HepG2 (cell line): ENCODE data around the gene DCAF6. TPM values are rescaled to one million over a fixed set of nuclear protein-coding genes. Genes with fewer than 3 reads are reported as not detected.

Source experiments
- ATAC-seq: fragments of 200-7000 bp; cut with Tn5 transposase; 3 replicates; pipeline ENCODE4 v1.9.1; 2020; ENCODE audit warnings: mild to moderate bottlenecking, moderate library complexity
- BruUV-seq: library from RNA; stranded (reverse); fragments of 400-500 nt; replicated peaks from 2 replicates; lab custom pipeline; 2021; lab: Mats Ljungman, UMichigan
- CTCF ChIA-PET: fragments of 300-600 bp; formaldehyde crosslinking; extraction: SDS; loops from one replicate; lab custom pipeline; 2021; ENCODE audit warnings: low total read pairs, inconsistent platforms, low intra/inter-chr PET ratio; lab: Yijun Ruan, JAX
- POLR2A ChIA-PET: fragments of 350-600 bp; sonication (Branson Sonifier 250); formaldehyde crosslinking; loops from one replicate; lab custom pipeline; 2020; ENCODE audit warnings: antibody characterized with exemption, inconsistent platforms; lab: Yijun Ruan, JAX
- DNase-seq: peaks from one replicate; pipeline ENCODE4 v3.0.0-alpha.2; 2015; ENCODE audit warnings: low spot score
- FAIRE-seq: peaks from 3 replicates; lab custom pipeline; 2011; peaks lifted over from hg19 to GRCh38; lab: Jason Lieb, UNC
- H2AFZ ChIP-seq: one replicate; pipeline ENCODE4 v1.6.1; 2011; ENCODE audit warnings: low read length, inconsistent platforms
- H3K27ac ChIP-seq: fragments of 300-600 bp; 3 replicates; pipeline ENCODE4 v1.8.0; 2011; ENCODE audit warnings: mixed run types, mild to moderate bottlenecking, mixed read lengths, low read length, inconsistent platforms; ENCODE audit not compliant: insufficient read depth; ENCODE audit errors: extremely low read length
- H3K27me3 ChIP-seq, 2 experiments: fragments of 200-600 bp in 1 of 2; 2 replicates in 1 of 2; 3 replicates in 1 of 2; pipeline versions ENCODE4 v1.6.0 to v1.8.0; 2011; ENCODE audit warnings: low read length in 2 of 2, mild to moderate bottlenecking in 2 of 2, moderate library complexity in 2 of 2, inconsistent platforms in 1 of 2; ENCODE audit not compliant: insufficient read depth in 2 of 2, control insufficient read depth in 1 of 2
- H3K36me3 ChIP-seq, 2 experiments: fragments of 200-600 bp in 1 of 2; replicated peaks in 1 of 2; 2 replicates in 1 of 2; 3 replicates in 1 of 2; pipeline versions ENCODE4 v1.5.1 to v1.8.0; 2011; ENCODE audit warnings: low read length in 2 of 2, inconsistent platforms in 1 of 2; ENCODE audit not compliant: insufficient read depth in 2 of 2, control insufficient read depth in 1 of 2
- H3K4me1 ChIP-seq: 2 replicates; pipeline ENCODE4 v1.5.1; 2012; ENCODE audit warnings: low read length, inconsistent platforms; ENCODE audit not compliant: insufficient read depth
- H3K4me2 ChIP-seq: 2 replicates; pipeline ENCODE4 v1.6.0; 2011; ENCODE audit warnings: low read depth, low read length, inconsistent platforms
- H3K4me3 ChIP-seq, 3 experiments: fragments of 200-600 bp in 1 of 3; sonication (generic), shearing (Covaris generic) in 1 of 3; replicated peaks in 1 of 3; 2 replicates each; pipeline ENCODE4 v1.5.1; 2011 to 2016; ENCODE audit warnings: low read length in 3 of 3, inconsistent platforms in 2 of 3, low read depth in 2 of 3, mild to moderate bottlenecking in 2 of 3, control low read depth in 1 of 3, mixed read lengths in 1 of 3; ENCODE audit not compliant: insufficient read depth in 1 of 3
- H3K79me2 ChIP-seq: one replicate; pipeline ENCODE4 v1.6.1; 2011; ENCODE audit warnings: low read length, inconsistent platforms; ENCODE audit not compliant: insufficient read depth
- H3K9ac ChIP-seq: 2 replicates; pipeline ENCODE4 v1.6.0; 2011; ENCODE audit warnings: mild to moderate bottlenecking, low read depth, low read length, inconsistent platforms; ENCODE audit not compliant: insufficient read depth
- H3K9me3 ChIP-seq: 2 replicates; pipeline ENCODE4 v1.5.1; 2012; ENCODE audit warnings: mild to moderate bottlenecking, low read length
- H4K20me1 ChIP-seq: 2 replicates; pipeline ENCODE4 v1.6.0; 2011; ENCODE audit warnings: inconsistent platforms, mild to moderate bottlenecking, low read length, moderate library complexity; ENCODE audit not compliant: insufficient read depth
- ATAD3A ChIP-seq: sonication (generic); formaldehyde crosslinking; IDR thresholded peaks from 2 replicates; pipeline ENCODE4 v1.4.0; 2020; ENCODE audit warnings: missing genetic modification reagents
- CERS6 ChIP-seq: sonication (generic); formaldehyde crosslinking; IDR thresholded peaks from 2 replicates; pipeline ENCODE4 v1.5.0; 2020; ENCODE audit warnings: missing genetic modification reagents
- EEA1 ChIP-seq: sonication (generic); formaldehyde crosslinking; IDR thresholded peaks from 2 replicates; pipeline ENCODE4 v1.5.1; 2020; ENCODE audit warnings: mild to moderate bottlenecking, missing genetic modification reagents, borderline replicate concordance
- HCFC1 ChIP-seq: fragments of 150-350 bp; IDR thresholded peaks from 2 replicates; pipeline ENCODE4 v1.6.1; 2014; ENCODE audit warnings: low read depth, low read length
- KLF16 ChIP-seq, 2 experiments: sonication (generic) in 1 of 2; formaldehyde crosslinking in 1 of 2; IDR thresholded peaks; 2 replicates each; pipeline versions ENCODE4 v1.6.1 to v1.8.0; 2016 to 2023; ENCODE audit warnings: missing genetic modification reagents in 2 of 2, missing compliant biosample characterization in 1 of 2
- PRDM10 ChIP-seq: sonication (generic); formaldehyde crosslinking; IDR thresholded peaks from 2 replicates; pipeline ENCODE4 v1.4.0; 2020; ENCODE audit warnings: low read depth, missing genetic modification reagents
- SMARCE1 ChIP-seq: fragments of 450-650 bp; IDR thresholded peaks from 2 replicates; pipeline ENCODE4 v1.6.1; 2017; ENCODE audit warnings: borderline replicate concordance
- XRCC5 ChIP-seq: fragments of 200-400 bp; formaldehyde crosslinking; optimal IDR thresholded peaks from 2 replicates; pipeline ENCODE3; 2017; ENCODE audit warnings: mild to moderate bottlenecking, low read length
- ZFP90 ChIP-seq: sonication (generic); formaldehyde crosslinking; IDR thresholded peaks from 2 replicates; pipeline ENCODE4 v1.8.0; 2022; ENCODE audit warnings: missing genetic modification reagents, mild to moderate bottlenecking, inconsistent platforms, borderline replicate concordance
- ZNF567 ChIP-seq: sonication (generic); formaldehyde crosslinking; IDR thresholded peaks from 2 replicates; pipeline ENCODE4 v1.8.1; 2023; ENCODE audit warnings: mild to moderate bottlenecking, missing genetic modification reagents, borderline replicate concordance
- ZNF598 ChIP-seq: sonication (generic); formaldehyde crosslinking; IDR thresholded peaks from 2 replicates; pipeline ENCODE4 v1.5.1; 2020; ENCODE audit warnings: mild to moderate bottlenecking, missing genetic modification reagents, borderline replicate concordance
- WGBS: methylation state at CpG from one replicate; pipeline ENCODE4 v1.1.6; 2017; ENCODE audit warnings: low lambda C conversion rate; 5-methylcytosine and 5-hydroxymethylcytosine counted together
- in situ Hi-C: cut with HindIII; loops from 2 replicates; pipeline ENCODE4 v1.10.0; 2017; ENCODE audit warnings: low pct_unique_long_range_greater_than_20kb; ENCODE audit not compliant: extremely low pct_ligation_motif_present
- intact Hi-C: fragments of 100-400 bp; cut with micrococcal nuclease; formaldehyde crosslinking; loops from one replicate; pipeline ENCODE4 v1.10.0; 2022; ENCODE audit not compliant: unreplicated experiment
- polyA plus RNA-seq, 8 experiments: library from polyadenylated mRNA; depleted of rRNA in 3 of 8; stranded (reverse) in 7 of 8; unstranded in 1 of 8; fragments of >200 nt; fragmentation: Illumina TruSeq in 4 of 8; extraction: Trizol in 4 of 8; gene quantifications; 2 replicates each; pipeline versions ENCODE4 v1.2.1 to v1.2.3, GENCODE V29; 2011 to 2016; ENCODE audit warnings: low read depth in 4 of 8, missing spikeins in 1 of 8, mixed read lengths in 1 of 8; ENCODE audit not compliant: insufficient read depth in 1 of 8
- total RNA-seq, 5 experiments: library from RNA; depleted of rRNA; stranded (reverse); fragments of >200 nt; fragmentation: Illumina TruSeq; extraction: Trizol; gene quantifications; 2 replicates each; pipeline ENCODE4 v1.2.3, GENCODE V29; 2016; ENCODE audit warnings: low read depth in 1 of 5
- TF ChIP-seq, protein P1 (sequence below): sonication (generic); formaldehyde crosslinking; IDR thresholded peaks from 2 replicates; pipeline ENCODE4 v1.5.0; 2020; ENCODE audit warnings: mild to moderate bottlenecking, missing genetic modification reagents, borderline replicate concordance
- TF ChIP-seq, protein P2 (sequence below): sonication (generic); formaldehyde crosslinking; IDR thresholded peaks from 2 replicates; pipeline ENCODE4 v1.5.1; 2020; ENCODE audit warnings: mild to moderate bottlenecking, missing genetic modification reagents, moderate library complexity

The DCAF6 gene
- total and polyA plus RNA-seq, 2 of the 13 experiments (the other 11 are each of a cell fraction or from before 2014, with no cell fraction given): 24.7 to 33.7 TPM

GRCh38 chr1:167913895-167914496 is 22.5 kb upstream of the DCAF6 start, which contains the start of gene ADCY10:
TSS of gene ADCY10 (minus strand) at chr1:167914134. CDS start at chr1:167905140, 8,994 bp downstream.
- Histone ChIP-seq H3K27me3 (no peaks in the 10 kb centered on the region), H3K27ac (peak within 1 kb of the TSS; percentile 36), H3K4me2 (peak within 1 kb of the TSS; percentile 36), H3K4me1 (peaks cover 54% of the 10 kb centered on the region), H4K20me1 (no peaks in the 10 kb centered on the region), H3K9me3 (peaks cover 13% of the 10 kb centered on the region), H3K9ac (no peak within 1 kb of the TSS), H3K4me3 (0 out of 6 replicates have a peak within 1 kb of the TSS, but pooled peaks of 1 of the 3 experiments have one; percentile 5), H3K79me2 (no peaks in the 10 kb centered on the region), H3K36me3 (no peaks in the 10 kb centered on the region; a peak in 1 of 5 replicates), H2AFZ (no peak within 1 kb of the TSS)
- ATAC-seq (peak; percentile 48), FAIRE-seq (peak; percentile 67), DNase-seq (peak; percentile 44)
- CTCF ChIA-PET: no interaction called here
- intact Hi-C loops (no loop called here), in situ Hi-C loops (no loop called here)
- POLR2A ChIA-PET: interaction anchor here (1.6 to 2.1 kb wide), 3 partner anchors 9 to 22 kb away, joined by 6 to 14 read pairs (median 13); partner anchors contain the start of genes DCAF6 and MPC2
- no TSS peak for BruUV-seq
- 34% methylated on average over 8 of the region's 9 CpGs for WGBS
- no peak for TF ChIP-seq ZNF598 (CRISPR knock-in tag)
- TF ChIP-seq ZNF567 (CRISPR knock-in tag): no peak
- 0 out of 4 replicates have a peak, but pooled peaks of 1 of the 2 experiments have one; percentile 21 for TF ChIP-seq KLF16 (CRISPR knock-in tag; IDR thresholded peaks at IDR 0.05)
- TF ChIP-seq, protein P1, sequence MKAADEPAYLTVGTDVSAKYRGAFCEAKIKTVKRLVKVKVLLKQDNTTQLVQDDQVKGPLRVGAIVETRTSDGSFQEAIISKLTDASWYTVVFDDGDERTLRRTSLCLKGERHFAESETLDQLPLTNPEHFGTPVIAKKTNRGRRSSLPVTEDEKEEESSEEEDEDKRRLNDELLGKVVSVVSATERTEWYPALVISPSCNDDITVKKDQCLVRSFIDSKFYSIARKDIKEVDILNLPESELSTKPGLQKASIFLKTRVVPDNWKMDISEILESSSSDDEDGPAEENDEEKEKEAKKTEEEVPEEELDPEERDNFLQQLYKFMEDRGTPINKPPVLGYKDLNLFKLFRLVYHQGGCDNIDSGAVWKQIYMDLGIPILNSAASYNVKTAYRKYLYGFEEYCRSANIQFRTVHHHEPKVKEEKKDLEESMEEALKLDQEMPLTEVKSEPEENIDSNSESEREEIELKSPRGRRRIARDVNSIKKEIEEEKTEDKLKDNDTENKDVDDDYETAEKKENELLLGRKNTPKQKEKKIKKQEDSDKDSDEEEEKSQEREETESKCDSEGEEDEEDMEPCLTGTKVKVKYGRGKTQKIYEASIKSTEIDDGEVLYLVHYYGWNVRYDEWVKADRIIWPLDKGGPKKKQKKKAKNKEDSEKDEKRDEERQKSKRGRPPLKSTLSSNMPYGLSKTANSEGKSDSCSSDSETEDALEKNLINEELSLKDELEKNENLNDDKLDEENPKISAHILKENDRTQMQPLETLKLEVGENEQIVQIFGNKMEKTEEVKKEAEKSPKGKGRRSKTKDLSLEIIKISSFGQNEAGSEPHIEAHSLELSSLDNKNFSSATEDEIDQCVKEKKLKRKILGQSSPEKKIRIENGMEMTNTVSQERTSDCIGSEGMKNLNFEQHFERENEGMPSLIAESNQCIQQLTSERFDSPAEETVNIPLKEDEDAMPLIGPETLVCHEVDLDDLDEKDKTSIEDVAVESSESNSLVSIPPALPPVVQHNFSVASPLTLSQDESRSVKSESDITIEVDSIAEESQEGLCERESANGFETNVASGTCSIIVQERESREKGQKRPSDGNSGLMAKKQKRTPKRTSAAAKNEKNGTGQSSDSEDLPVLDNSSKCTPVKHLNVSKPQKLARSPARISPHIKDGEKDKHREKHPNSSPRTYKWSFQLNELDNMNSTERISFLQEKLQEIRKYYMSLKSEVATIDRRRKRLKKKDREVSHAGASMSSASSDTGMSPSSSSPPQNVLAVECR: no peak; the same call in 1 of the 2 replicates
- TF ChIP-seq ZFP90: no peak
- no peak for TF ChIP-seq EEA1 (CRISPR knock-in tag)
- no peak for TF ChIP-seq CERS6 (CRISPR knock-in tag)
- TF ChIP-seq PRDM10 (CRISPR knock-in tag): no peak
- no peak for TF ChIP-seq XRCC5
- no peak for TF ChIP-seq HCFC1
- TF ChIP-seq, protein P2, sequence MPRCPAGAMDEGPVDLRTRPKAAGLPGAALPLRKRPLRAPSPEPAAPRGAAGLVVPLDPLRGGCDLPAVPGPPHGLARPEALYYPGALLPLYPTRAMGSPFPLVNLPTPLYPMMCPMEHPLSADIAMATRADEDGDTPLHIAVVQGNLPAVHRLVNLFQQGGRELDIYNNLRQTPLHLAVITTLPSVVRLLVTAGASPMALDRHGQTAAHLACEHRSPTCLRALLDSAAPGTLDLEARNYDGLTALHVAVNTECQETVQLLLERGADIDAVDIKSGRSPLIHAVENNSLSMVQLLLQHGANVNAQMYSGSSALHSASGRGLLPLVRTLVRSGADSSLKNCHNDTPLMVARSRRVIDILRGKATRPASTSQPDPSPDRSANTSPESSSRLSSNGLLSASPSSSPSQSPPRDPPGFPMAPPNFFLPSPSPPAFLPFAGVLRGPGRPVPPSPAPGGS (CRISPR knock-in tag): no peak
- no peak for TF ChIP-seq SMARCE1
- TF ChIP-seq ATAD3A (CRISPR knock-in tag): no peak
